HUES6 (cell line): ENCODE measurements around the gene KRTAP1-1.

Source experiments
- H3K27ac ChIP-seq: 2 replicates; pipeline ENCODE4 v1.7.0; 2013; ENCODE audit warnings: low read depth, mild to moderate bottlenecking, low read length, inconsistent platforms
- H3K27me3 ChIP-seq: 2 replicates; pipeline ENCODE4 v1.6.1; 2013; ENCODE audit warnings: low read length; ENCODE audit not compliant: control insufficient read depth, insufficient read depth
- H3K36me3 ChIP-seq: 2 replicates; pipeline ENCODE4 v1.6.1; 2013; ENCODE audit warnings: low read length; ENCODE audit not compliant: control insufficient read depth, insufficient read depth
- H3K4me1 ChIP-seq: 2 replicates; pipeline ENCODE4 v1.6.1; 2013; ENCODE audit warnings: low read length; ENCODE audit not compliant: control insufficient read depth, insufficient read depth
- H3K4me3 ChIP-seq: 2 replicates; pipeline ENCODE4 v1.5.1; 2013; ENCODE audit warnings: low read depth, low read length
- H3K9ac ChIP-seq: one replicate; pipeline ENCODE4 v1.6.1; 2013; ENCODE audit warnings: mild to moderate bottlenecking, low read length
- H3K9me3 ChIP-seq: 2 replicates; pipeline ENCODE4 v1.6.1; 2013; ENCODE audit warnings: low read depth, low read length; ENCODE audit not compliant: control insufficient read depth, insufficient read depth

Gene KRTAP1-1

DNA sequence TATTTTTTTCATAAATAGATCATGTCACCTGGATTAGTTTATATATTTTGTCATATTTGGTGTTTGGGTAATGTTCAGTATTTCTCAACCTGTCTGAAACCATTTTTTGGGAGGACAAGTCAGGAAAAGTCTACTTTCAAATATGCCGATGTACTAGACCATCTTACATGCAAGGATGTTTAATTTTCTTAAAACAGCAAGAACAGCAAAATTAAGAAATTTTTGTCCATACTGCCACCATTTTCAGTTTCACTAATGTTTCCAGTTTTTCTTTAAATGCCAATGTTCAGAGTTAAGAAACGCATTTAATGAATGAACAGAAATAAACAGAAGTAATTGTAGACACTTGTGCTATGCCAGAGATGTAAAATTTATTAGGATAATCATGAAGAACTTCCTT lies 48.2 kb downstream of the KRTAP1-1 start:
- Histone ChIP-seq H3K27ac (no peak overlapping the region), H3K9ac (no peak overlapping the region), H3K4me1 (no peaks in the 10 kb centered on the region; the same call in 1 of the 2 replicates)

DNA sequence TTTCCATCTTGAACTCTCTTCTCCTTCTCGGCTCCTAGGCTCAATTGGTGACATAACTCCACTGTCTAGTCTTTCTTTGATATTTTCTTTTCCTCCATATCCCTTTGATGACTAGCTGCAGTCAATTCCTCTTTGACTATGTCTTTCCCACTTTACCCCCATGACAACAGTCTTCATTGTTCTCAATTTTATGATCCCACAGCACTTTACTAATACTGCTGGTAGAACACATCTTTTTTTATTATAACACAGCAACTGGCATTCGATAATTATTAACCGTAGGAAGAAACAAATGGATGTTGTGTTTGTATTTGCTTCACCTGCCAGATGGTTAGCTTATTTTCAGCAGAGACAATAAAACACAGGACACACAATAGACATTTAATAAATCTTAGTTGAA lies 48.6 kb downstream of the KRTAP1-1 start:
- no peaks in the 10 kb centered on the region for H3K27me3 ChIP-seq
- H3K4me3 ChIP-seq, result no peak overlapping the region
- no peak overlapping the region for H3K27ac ChIP-seq
- no peaks in the 10 kb centered on the region for H3K36me3 ChIP-seq
- H3K4me1 ChIP-seq, result no peaks in the 10 kb centered on the region; the same call in 1 of the 2 replicates
- no peaks in the 10 kb centered on the region for H3K9me3 ChIP-seq
- no peak overlapping the region for H3K9ac ChIP-seq

More for the DNA sequence above, 48.2 kb downstream of the KRTAP1-1 start:
- no peak overlapping the region for H3K4me3 ChIP-seq
- no peaks in the 10 kb centered on the region for H3K36me3 ChIP-seq
- no peaks in the 10 kb centered on the region for H3K27me3 ChIP-seq
- no peaks in the 10 kb centered on the region for H3K9me3 ChIP-seq
